GDM1 (cell line): Measurements from ENCODE around the gene CLPX.
"Not testable (repeated sequence)": the region's sequence is repeated elsewhere in the genome, so short reads cannot be mapped to it uniquely, and the experiment has no call there.

Source experiments
- DNase-seq: peaks from one replicate; lab custom pipeline; 2025; lab: John Stamatoyannopoulos, UW

Gene CLPX

GRCh38 chr15:65171428-65171827 lies 13.7 kb downstream of the CLPX start:
- DNase-seq: no peak

- DNase-seq: no peak
Measured at GRCh38 chr15:65165875-65166274, 19.3 kb downstream of the CLPX start.

GRCh38 chr15:65164139-65164538 lies 21.0 kb downstream of the CLPX start:
- no peak for DNase-seq

- no peak for DNase-seq
Measured at GRCh38 chr15:65163041-65163440, 22.1 kb downstream of the CLPX start.

- DNase-seq: no peak
Measured at GRCh38 chr15:65156692-65157091, 28.4 kb downstream of the CLPX start.

GRCh38 chr15:65154720-65155119 lies 30.4 kb downstream of the CLPX start:
- DNase-seq: no peak

- no peak for DNase-seq
Measured at GRCh38 chr15:65147902-65148301, 37.2 kb downstream of the CLPX start.

GRCh38 chr15:65146438-65146837 lies 38.7 kb downstream of the CLPX start:
- no peak for DNase-seq

GRCh38 chr15:65138631-65139030 lies 46.5 kb downstream of the CLPX start:
- DNase-seq: not testable (repeated sequence)

GRCh38 chr15:65137893-65138292 lies 47.2 kb downstream of the CLPX start:
- not testable (repeated sequence) for DNase-seq

- not testable (repeated sequence) for DNase-seq
Measured at GRCh38 chr15:65137089-65137488, 48.1 kb downstream of the CLPX start.

GRCh38 chr15:65134538-65134937 lies 50.6 kb downstream of the CLPX start:
- no peak for DNase-seq

- peak; percentile 84 for DNase-seq
Measured at GRCh38 chr15:65133548-65134200, 51.5 kb downstream of the CLPX start, which contains the start of gene PDCD7. Gene PDCD7 (minus strand): TSS chr15:65133808. CDS start chr15:65133781, 27 bp downstream.

GRCh38 chr15:65132878-65133547 lies 52.1 kb downstream of the CLPX start:
- no peak for DNase-seq

- no peak for DNase-seq
Measured at GRCh38 chr15:65130941-65131340, 54.2 kb downstream of the CLPX start.

GRCh38 chr15:65115542-65115941 lies 69.6 kb downstream of the CLPX start:
- no peak for DNase-seq

- DNase-seq: no peak
Measured at GRCh38 chr15:65115086-65115485, 70.1 kb downstream of the CLPX start, which contains the start of gene UBAP1L. Gene UBAP1L (minus strand): TSS chr15:65115200. CDS start chr15:65106215, 8,985 bp downstream.

- no peak for DNase-seq
Measured at GRCh38 chr15:65110676-65111292, 74.4 kb downstream of the CLPX start.

- no peak for DNase-seq
Measured at GRCh38 chr15:65106011-65106590, 79.0 kb downstream of the CLPX start.

- DNase-seq: no peak
Measured at GRCh38 chr15:65105038-65105437, 80.1 kb downstream of the CLPX start.

GRCh38 chr15:65102912-65103311 lies 82.2 kb downstream of the CLPX start:
- no peak for DNase-seq

- DNase-seq: no peak
Measured at GRCh38 chr15:65101891-65102708, 83.0 kb downstream of the CLPX start.
